ENCODE results near the gene HDAC8. TPM values are rescaled to one million over a fixed set of nuclear protein-coding genes. Genes with fewer than 3 reads are reported as not detected.
"Not testable (repeated sequence)": the region's sequence is repeated elsewhere in the genome, so short reads cannot be mapped to it uniquely, and the experiment has no call there.

Gene HDAC8
- total RNA-seq, 1 experiment from 2014 or later: 21.4 TPM

- H3K4me1 Mint-ChIP-seq; H3K4me2 ChIP-seq (ENCODE audit: insufficient read depth, insufficient read length, low read length); H4K20me1 ChIP-seq (ENCODE audit: control insufficient read depth, insufficient read depth, insufficient read length); H2AFZ ChIP-seq (ENCODE audit: low read length); H3K9me3 ChIP-seq (ENCODE audit: control insufficient read depth, low read depth, low read length); H3K27ac Mint-ChIP-seq; H3K56ac ChIP-seq (ENCODE audit: insufficient read length, low read depth, low read length); H3K79me1 ChIP-seq (ENCODE audit: insufficient read depth, low read depth, low read length, poor library complexity, severe bottlenecking); H3K9ac ChIP-seq (ENCODE audit: extremely low read depth, insufficient read length, low read length); H2AK5ac ChIP-seq (ENCODE audit: insufficient read length, low read length); H3K79me2 ChIP-seq (ENCODE audit: insufficient read depth, low read length); DNase-seq; H3K14ac ChIP-seq (ENCODE audit: insufficient read depth, low read length); H2BK5ac ChIP-seq (ENCODE audit: insufficient read length, low read length); H4K5ac ChIP-seq (ENCODE audit: insufficient read length, low read depth, low read length); H2BK12ac ChIP-seq (ENCODE audit: insufficient read length, low read depth, low read length); H4K91ac ChIP-seq (ENCODE audit: insufficient read length, low read depth, low read length); H4K8ac ChIP-seq (replicated peaks; ENCODE audit: insufficient read length, low read depth, low read length); H3K4ac ChIP-seq (ENCODE audit: low read depth, low read length); H3K4me1 ChIP-seq (ENCODE audit: insufficient read depth, low read length); H3K27me3 ChIP-seq (ENCODE audit: insufficient read depth, low read length); H2BK120ac ChIP-seq (ENCODE audit: low read depth, low read length, poor library complexity, severe bottlenecking); H3T11ph ChIP-seq (ENCODE audit: low read length); H2BK20ac ChIP-seq (ENCODE audit: low read depth, low read length, poor library complexity, severe bottlenecking); H3K18ac ChIP-seq (ENCODE audit: insufficient read length, low read depth, low read length); H3K27me3 Mint-ChIP-seq (ENCODE audit: low read depth); H3K23me2 ChIP-seq (ENCODE audit: insufficient read length, low read depth, low read length, poor library complexity, severe bottlenecking); H3K27ac ChIP-seq (ENCODE audit: insufficient read length, low read depth, low read length); H2BK15ac ChIP-seq (ENCODE audit: low read depth, low read length); H3K4me3 Mint-ChIP-seq; H3K23ac ChIP-seq (ENCODE audit: insufficient read length, low read depth, low read length): not testable (repeated sequence)
- Mint-ChIP-seq H3K9me3 (peaks cover 49 to 55% of the 10 kb centered on the region in 2 experiments), H3K36me3 (ENCODE audit: insufficient read depth in 1 of 3, low read depth in 3 of 3) (peaks cover 25 to 44% (median 44%) of the 10 kb centered on the region in 3 experiments)
- no CpG with 5 or more reads among the region's 16 CpGs for WGBS (ENCODE audit: extremely low coverage, insufficient read length, low lambda C conversion rate)
Measured at GRCh38 chrX:72440764-72441163, 131.9 kb downstream of the HDAC8 start.
